T-helper 17 cell (primary cell): ENCODE data around the gene PGPEP1. TPM values are rescaled to one million over a fixed set of nuclear protein-coding genes. Genes with fewer than 3 reads are reported as not detected.
A peak's percentile ranks its signal among the peaks of the same experiment; 100 is the strongest.

Experiments used
- ATAC-seq: fragments of 150-1000 bp; cut with Tn5 transposase; 2 replicates; pipeline ENCODE4 v1.10.0; 2021; ENCODE audit warnings: mild to moderate bottlenecking, moderate library complexity
- DNase-seq, 3 donors: peaks; one replicate each; pipeline versions ENCODE4 v3.0.0 to v3.0.0-alpha.2; 2020 to 2021
- H3K9me3 ChIP-seq: one replicate; pipeline ENCODE4 v1.7.0; 2013; ENCODE audit warnings: low read length, mild to moderate bottlenecking; ENCODE audit not compliant: control insufficient read depth, poor library complexity, severe bottlenecking
- H3K27ac Mint-ChIP-seq: one replicate; pipeline ENCODE4 v1.8.0; 2022; ENCODE audit warnings: mild to moderate bottlenecking, moderate library complexity, mixed read lengths
- H3K27me3 Mint-ChIP-seq: one replicate; pipeline ENCODE4 v1.8.0; 2022; ENCODE audit warnings: mixed read lengths
- H3K36me3 Mint-ChIP-seq: one replicate; pipeline ENCODE4 v1.8.0; 2022; ENCODE audit warnings: low read depth, mixed read lengths
- H3K4me1 Mint-ChIP-seq: one replicate; pipeline ENCODE4 v1.8.0; 2022; ENCODE audit warnings: mild to moderate bottlenecking, mixed read lengths
- H3K4me3 Mint-ChIP-seq: one replicate; pipeline ENCODE4 v1.8.0; 2022; ENCODE audit warnings: mild to moderate bottlenecking, moderate library complexity, mixed read lengths
- total RNA-seq, 4 donors: library from RNA in 2 of 4; stranded (reverse) in 2 of 4; gene quantifications; one replicate each; pipeline ENCODE4 v1.2.3 and lab custom pipeline; 2022 to 2026

PGPEP1 gene
- total RNA-seq, 2 donors from 2014 or later: 22.0 to 28.3 TPM

DNA sequence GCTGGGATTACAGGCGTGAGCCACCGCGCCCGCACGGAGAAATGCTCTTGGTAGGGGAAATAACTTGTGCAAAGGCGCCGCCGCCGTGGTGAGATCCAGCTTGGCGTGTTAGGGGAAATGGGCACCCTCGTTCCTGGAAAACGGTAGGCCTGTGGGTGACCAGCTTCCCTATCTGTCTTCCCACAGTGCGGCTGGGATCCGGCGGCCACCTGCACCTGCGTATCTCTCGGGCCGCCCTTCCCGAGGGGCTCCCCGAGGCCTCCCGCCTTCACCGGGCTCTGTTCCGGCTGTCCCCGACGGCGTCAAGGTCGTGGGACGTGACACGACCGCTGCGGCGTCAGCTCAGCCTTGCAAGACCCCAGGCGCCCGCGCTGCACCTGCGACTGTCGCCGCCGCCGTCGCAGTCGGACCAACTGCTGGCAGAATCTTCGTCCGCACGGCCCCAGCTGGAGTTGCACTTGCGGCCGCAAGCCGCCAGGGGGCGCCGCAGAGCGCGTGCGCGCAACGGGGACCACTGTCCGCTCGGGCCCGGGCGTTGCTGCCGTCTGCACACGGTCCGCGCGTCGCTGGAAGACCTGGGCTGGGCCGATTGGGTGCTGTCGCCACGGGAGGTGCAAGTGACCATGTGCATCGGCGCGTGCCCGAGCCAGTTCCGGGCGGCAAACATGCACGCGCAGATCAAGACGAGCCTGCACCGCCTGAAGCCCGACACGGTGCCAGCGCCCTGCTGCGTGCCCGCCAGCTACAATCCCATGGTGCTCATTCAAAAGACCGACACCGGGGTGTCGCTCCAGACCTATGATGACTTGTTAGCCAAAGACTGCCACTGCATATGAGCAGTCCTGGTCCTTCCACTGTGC lies 47.9 kb downstream of the PGPEP1 start:
- peak overlapping the region; percentile 53 for H3K27ac Mint-ChIP-seq

DNA sequence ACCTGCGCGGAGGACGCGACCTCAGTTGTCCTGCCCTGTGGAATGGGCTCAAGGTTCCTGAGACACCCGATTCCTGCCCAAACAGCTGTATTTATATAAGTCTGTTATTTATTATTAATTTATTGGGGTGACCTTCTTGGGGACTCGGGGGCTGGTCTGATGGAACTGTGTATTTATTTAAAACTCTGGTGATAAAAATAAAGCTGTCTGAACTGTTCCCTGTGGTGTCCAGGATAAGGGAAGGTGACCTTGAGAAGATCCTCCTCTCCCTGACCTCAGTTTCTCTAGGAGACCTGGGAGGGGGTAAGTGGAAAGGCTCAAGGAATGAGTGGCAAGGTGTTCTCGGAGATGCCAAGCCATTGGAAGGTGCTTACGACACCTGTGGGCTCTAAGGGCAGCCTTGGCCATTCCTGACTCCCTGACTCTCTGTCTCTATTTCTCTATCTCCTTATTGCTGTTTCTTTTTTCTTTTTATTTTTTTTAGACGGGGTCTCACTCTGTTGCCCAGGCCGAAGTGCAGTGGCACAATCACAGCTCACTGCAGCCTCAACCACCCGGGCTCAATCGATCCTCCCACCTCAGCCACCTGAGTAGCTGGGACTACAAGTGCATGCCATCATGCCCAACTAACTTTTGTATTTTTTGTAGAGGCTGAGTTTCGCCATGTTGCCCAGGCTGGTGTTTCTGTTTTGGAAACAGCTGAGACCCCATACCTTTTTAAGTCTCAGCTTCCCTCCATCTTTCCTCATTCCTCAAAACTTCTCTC lies 48.7 kb downstream of the PGPEP1 start:
- Mint-ChIP-seq H3K27ac (peak overlapping the region; percentile 43), H3K4me3 (peak overlapping the region; percentile 81), H3K36me3 (no peaks in the 10 kb centered on the region), H3K27me3 (peaks cover 41% of the 10 kb centered on the region), H3K4me1 (peaks cover 9% of the 10 kb centered on the region)
- H3K9me3 ChIP-seq: no peaks in the 10 kb centered on the region
- ATAC-seq (no peak), DNase-seq (no peak)

More for the DNA sequence above, 47.9 kb downstream of the PGPEP1 start:
- no peaks in the 10 kb centered on the region for H3K9me3 ChIP-seq
- peak overlapping the region; percentile 81 for H3K4me3 Mint-ChIP-seq
- ATAC-seq: peak; percentile 92
- peaks cover 9% of the 10 kb centered on the region for H3K4me1 Mint-ChIP-seq
- H3K36me3 Mint-ChIP-seq: no peaks in the 10 kb centered on the region
- peaks cover 43% of the 10 kb centered on the region for H3K27me3 Mint-ChIP-seq
- peak; percentile 70 to 73 (median 71) for DNase-seq

DNA sequence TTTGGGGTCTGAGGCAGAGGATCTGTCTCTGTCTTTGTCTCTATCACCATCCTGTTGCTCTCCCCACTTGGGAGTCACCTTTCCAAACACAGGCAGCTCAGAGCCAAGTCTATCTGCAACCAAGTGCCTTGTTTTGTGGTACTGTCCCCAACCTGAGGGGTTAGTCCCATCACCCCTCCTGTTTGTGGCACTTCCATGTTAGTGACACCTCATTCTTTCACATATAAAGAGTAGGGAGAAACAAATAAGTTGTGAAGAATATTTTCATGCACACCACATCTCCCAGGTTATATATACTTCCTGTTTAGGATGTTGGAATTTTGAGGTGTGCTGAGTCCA lies 49.3 kb downstream of the PGPEP1 start:
- H3K27me3 Mint-ChIP-seq: peaks cover 37% of the 10 kb centered on the region
- DNase-seq: no peak
- H3K36me3 Mint-ChIP-seq: no peaks in the 10 kb centered on the region
- no peaks in the 10 kb centered on the region for H3K9me3 ChIP-seq
- peaks cover 9% of the 10 kb centered on the region for H3K4me1 Mint-ChIP-seq
- peak overlapping the region; percentile 43 for H3K27ac Mint-ChIP-seq
- peak overlapping the region; percentile 70 for H3K4me3 Mint-ChIP-seq
- ATAC-seq: no peak

DNA sequence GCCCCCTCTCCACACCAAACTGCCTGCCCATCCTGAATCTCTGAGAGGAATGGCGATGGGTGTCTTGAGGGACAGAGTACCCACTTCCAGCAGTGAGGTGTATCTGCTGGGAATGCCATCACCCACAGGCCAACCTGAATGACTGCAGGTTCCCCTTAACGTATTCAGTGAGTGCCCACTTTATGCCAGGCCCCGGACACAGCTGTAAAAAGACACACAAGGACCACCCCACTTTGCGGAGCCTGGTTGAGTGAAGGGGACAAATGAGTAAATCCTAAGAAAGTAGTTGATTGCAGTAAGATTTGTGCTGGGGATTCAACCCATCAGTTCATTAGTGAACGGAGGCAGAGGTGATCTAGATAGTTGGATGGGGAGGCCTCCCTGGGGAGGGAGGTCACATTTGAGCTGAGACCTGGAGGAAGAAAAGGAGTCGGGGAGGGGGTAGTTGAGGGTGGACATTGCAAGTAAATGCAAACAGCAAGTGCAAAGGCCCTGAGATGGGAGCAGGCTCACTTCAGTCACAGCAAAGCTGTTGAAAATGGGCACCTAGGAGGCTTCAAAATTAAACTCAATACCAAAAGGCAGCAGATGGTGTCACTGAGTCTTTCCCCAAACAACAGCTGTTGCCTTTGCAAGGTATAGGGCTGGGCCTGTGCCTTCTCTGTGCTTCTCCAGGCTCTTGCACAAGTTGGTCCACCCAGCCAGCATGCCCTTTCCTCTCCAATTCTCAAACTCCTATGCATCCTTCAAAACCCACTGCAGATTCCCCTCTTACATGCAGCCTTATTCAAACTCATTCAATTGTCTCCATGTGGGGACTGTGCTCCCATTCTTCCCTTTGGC lies 49.9 kb downstream of the PGPEP1 start:
- H3K4me3 Mint-ChIP-seq: peak overlapping the region; percentile 63
- peaks cover 9% of the 10 kb centered on the region for H3K4me1 Mint-ChIP-seq
- no peak for DNase-seq
- peaks cover 32% of the 10 kb centered on the region for H3K27me3 Mint-ChIP-seq
- H3K36me3 Mint-ChIP-seq: no peaks in the 10 kb centered on the region
- H3K27ac Mint-ChIP-seq: no peak overlapping the region
- no peaks in the 10 kb centered on the region for H3K9me3 ChIP-seq
- ATAC-seq: no peak

DNA sequence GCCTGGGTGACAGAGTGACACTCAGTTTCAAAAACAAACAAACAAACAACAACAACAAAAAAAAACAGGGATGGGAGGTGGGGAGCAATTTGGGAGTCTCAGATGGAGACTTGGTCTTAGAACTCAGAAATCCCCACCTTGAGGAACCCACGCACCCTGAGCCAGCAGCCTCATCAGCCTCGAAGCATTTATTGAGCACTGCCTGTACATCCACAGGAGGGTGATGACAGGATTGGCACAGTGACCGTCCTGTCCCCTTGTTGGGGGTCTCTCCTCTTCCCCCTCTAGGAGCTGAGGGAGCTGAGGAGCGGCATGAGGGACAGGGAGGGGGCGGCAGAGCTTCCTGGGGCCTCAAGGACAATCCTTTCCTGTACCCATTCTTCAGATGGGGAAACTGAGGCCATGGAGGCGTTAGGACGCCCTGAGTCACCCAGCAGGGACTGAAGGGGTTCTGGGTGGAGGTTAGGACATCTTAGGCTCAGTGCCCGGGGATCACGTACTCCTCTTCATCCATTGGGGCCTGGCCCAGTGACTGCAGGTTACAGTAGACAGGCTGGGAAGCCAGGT lies 51.2 kb downstream of the PGPEP1 start:
- Mint-ChIP-seq H3K27ac (no peak overlapping the region), H3K4me3 (no peak overlapping the region), H3K27me3 (peaks cover 32% of the 10 kb centered on the region), H3K4me1 (peaks cover 9% of the 10 kb centered on the region), H3K36me3 (no peaks in the 10 kb centered on the region)
- ATAC-seq (no peak), DNase-seq (no peak)
- H3K9me3 ChIP-seq: no peaks in the 10 kb centered on the region

- Mint-ChIP-seq H3K4me3 (no peak overlapping the region), H3K27me3 (peaks cover 31% of the 10 kb centered on the region), H3K4me1 (peaks cover 9% of the 10 kb centered on the region), H3K27ac (no peak overlapping the region), H3K36me3 (no peaks in the 10 kb centered on the region)
- ATAC-seq: no peak
- no peak for DNase-seq
- H3K9me3 ChIP-seq: no peaks in the 10 kb centered on the region
These were observed 52.0 kb downstream of the PGPEP1 start for GRCh38 chr19:18392417-18392816.

DNA sequence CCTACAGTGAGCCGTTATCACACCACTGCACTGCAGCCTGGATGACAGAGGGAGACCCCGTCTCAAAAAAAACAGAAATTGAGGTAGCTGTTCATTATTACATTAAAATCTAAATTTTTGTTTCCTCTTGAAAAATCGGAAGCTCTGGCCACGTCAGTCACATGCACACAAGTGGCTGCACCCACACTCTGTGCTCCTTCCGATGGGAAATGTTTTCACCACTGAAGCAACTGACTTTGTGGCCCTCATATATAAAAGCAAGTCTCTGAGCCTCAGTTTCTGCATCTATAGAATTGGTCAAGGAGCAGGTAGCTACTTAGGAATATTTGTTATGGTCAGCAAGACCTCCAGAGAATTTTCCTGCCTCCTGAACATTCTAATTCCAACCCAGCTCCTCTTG lies 52.5 kb downstream of the PGPEP1 start:
- no peaks in the 10 kb centered on the region for H3K9me3 ChIP-seq
- no peak for DNase-seq
- H3K27me3 Mint-ChIP-seq: peaks cover 32% of the 10 kb centered on the region
- H3K27ac Mint-ChIP-seq: no peak overlapping the region
- H3K4me3 Mint-ChIP-seq: no peak overlapping the region
- peaks cover 8% of the 10 kb centered on the region for H3K4me1 Mint-ChIP-seq
- no peaks in the 10 kb centered on the region for H3K36me3 Mint-ChIP-seq
- ATAC-seq: no peak

DNA sequence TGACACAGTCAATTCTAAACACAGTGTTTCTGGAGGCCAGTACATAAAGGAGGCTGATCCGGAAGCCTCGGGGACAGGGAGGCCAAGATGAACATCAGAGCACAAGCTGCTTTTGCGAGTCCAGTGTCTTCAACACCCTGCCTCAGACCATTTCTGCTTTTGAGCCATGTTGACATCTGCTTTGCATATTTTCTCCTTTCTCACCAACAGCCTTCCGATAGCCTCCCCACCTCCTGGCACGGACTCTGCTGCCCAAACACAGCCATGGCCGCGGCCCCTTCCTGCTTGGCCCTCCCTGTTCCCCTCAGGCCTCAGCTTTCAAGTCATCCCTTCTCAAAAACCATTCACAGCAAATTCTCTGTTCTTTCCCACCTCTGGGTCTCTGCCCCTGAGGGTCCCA lies 53.4 kb downstream of the PGPEP1 start:
- Mint-ChIP-seq H3K27me3 (peaks cover 37% of the 10 kb centered on the region), H3K36me3 (no peaks in the 10 kb centered on the region), H3K27ac (no peak overlapping the region), H3K4me1 (peaks cover 3% of the 10 kb centered on the region), H3K4me3 (no peak overlapping the region)
- no peaks in the 10 kb centered on the region for H3K9me3 ChIP-seq
- DNase-seq (no peak), ATAC-seq (no peak)

DNA sequence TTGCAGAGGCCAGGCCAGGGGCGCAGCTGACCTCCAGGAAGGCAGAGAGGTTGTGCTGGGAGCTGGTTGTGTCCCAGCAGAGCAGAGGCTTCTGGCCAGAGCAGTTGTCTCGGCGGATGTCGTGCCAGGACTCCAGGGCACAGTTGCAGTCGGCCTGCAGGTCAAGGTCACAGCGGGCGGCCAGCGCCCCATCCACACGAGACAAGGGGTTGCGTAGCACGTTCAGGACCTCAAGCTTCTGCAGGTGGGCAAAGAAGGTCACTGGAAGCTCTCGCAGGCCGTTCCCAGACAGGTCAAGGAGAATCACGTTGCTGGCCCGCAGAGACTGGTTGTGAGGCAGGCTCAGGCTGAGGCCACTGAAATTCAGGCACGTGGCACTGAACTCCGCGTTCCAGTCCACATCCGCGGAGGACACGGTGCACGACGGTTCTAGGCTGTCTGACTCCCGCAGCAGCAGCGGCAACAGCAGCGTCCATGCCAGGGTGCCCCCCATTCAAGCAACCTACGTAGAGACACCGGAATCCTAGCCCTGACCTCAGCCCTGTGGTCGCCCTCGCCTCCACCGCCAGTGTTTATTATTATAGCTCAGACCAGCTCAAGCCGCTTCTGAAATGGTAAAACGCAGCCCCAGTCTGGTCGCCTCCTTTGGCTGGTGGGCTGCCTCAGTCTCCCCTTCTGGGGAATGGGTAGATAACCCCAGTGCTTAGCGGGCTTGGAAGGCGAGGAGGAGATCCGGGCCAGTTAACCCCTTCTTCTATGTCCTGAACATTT lies 56.3 kb downstream of the PGPEP1 start:
- peak overlapping the region; percentile 56 for H3K4me3 Mint-ChIP-seq
- H3K27me3 Mint-ChIP-seq: peaks cover 27% of the 10 kb centered on the region
- ATAC-seq: no peak
- no peaks in the 10 kb centered on the region for H3K36me3 Mint-ChIP-seq
- H3K27ac Mint-ChIP-seq: no peak overlapping the region
- no peaks in the 10 kb centered on the region for H3K9me3 ChIP-seq
- H3K4me1 Mint-ChIP-seq: peaks cover 4% of the 10 kb centered on the region
- no peak for DNase-seq

DNA sequence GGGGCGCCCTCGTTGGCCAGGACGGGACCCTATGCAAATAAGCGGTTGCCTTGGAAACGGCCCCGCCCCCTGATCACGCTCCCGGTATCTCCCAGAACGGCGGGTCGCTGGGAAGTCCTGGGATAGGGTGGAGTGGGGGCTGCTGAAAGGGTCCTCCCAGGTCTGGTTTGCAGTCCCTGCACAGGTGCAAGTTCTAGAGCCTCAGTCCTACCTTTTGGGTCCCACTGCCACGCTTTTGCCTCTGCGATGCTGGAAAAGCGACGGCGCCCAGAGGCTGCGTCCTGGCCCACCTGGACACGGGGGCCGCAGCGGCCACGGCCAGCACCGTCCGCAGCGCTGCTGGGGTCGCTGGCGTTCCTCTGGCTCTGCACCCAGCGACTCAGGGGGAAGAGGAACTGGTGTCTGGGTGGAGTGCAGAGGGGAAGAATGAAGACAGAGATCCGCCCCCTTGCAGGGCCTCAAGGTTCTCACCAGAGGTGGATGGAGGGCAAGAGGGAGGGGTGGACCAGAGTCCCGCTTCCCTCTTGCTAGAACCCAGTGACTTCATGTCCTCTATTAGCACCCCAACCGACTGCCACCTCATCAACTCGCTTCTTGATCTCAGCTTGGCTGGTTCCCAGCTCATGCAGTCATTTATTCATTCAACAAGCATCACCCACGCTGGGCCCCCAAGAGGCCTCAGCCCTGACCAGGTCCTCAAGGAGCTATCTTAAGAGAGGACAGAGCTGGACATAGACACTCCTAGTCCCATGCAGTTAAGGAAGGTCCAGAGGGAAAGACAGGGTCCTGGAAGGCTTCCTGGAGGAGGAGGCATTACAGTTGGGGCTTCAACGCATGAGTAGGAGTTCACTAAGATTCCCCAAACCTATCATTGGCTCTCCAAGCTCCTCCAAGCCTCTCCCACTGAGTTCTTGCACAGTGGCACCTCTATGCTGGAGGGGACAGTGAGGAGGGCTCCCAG lies 57.1 kb downstream of the PGPEP1 start, which contains the start of gene LRRC25:
TSS of gene LRRC25 (minus strand) at position 381 of the 961 bp plus-strand sequence. CDS start 659 bp downstream, outside the sequence.
- Mint-ChIP-seq H3K27me3 (peaks cover 30% of the 10 kb centered on the region), H3K27ac (no peak within 1 kb of the TSS), H3K36me3 (no peaks in the 10 kb centered on the region), H3K4me1 (peaks cover 6% of the 10 kb centered on the region), H3K4me3 (peak within 1 kb of the TSS; percentile 56)
- DNase-seq: no peak
- H3K9me3 ChIP-seq: no peaks in the 10 kb centered on the region
- ATAC-seq: peak; percentile 77

DNA sequence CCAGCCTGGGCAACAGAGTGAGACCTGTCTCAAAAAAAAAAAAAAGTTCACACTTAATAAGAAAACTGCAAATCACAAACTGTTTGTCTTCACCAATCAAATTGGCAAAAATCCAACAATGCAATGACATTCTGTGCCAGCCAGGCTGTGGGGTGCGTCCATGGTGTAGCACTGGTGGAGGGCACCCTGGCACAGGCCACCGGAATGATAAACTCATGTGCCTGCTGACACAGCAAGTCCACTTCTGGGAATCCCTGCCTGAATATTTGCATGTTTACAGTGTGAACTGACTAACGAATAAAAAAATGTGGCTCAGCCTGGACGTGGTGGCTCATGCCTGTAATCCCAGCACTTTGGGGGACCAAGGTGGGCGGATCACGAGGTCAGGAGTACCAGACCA lies 58.6 kb downstream of the PGPEP1 start:
- H3K9me3 ChIP-seq: no peaks in the 10 kb centered on the region
- Mint-ChIP-seq H3K36me3 (no peaks in the 10 kb centered on the region), H3K4me3 (no peak overlapping the region), H3K4me1 (peaks cover 6% of the 10 kb centered on the region), H3K27me3 (peaks cover 30% of the 10 kb centered on the region), H3K27ac (no peak overlapping the region)
- DNase-seq (no peak), ATAC-seq (no peak)
